Measurements from ENCODE around the gene GMDS.

Gene GMDS

DNA sequence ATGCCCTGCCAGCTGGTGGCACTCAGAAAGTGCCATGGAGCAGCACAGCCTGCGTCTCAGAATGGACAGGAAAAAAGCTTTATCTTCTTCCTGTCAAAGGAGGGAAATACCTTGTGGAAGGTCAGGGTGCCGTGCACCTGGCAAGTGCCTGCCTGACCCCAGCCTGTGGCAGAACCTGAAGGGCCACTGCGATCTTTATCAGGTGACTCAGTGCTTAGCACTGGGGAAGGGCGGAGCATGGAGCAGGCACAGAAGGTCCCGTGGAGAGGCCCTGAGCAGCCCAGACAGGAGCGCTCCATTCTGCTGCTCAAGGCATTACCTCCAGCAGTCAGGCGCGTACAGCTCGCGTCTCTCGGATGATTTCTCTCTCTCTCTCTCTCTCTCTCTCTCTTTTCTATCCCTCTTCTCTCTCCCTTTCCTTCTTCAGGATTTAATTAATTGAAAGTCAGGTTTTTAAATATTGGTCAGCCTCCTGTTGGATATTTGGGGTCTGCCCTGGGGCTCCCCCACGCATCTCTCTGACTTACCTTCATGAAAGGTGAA lies 604.0 kb downstream of the GMDS start:
- Histone ChIP-seq H3K9me3 (ENCODE audit: control insufficient read depth, low read length) (no peaks in the 10 kb centered on the region), H2AFZ (no peak overlapping the region), H3K9ac (no peak overlapping the region), H3K27me3 (ENCODE audit: control insufficient read depth, insufficient read depth, low read length) (no peaks in the 10 kb centered on the region), H3K79me2 (no peaks in the 10 kb centered on the region), H3K4me1 (peaks cover 2% of the 10 kb centered on the region), H3K4me2 (ENCODE audit: low read length) (no peak overlapping the region), H3K27ac (no peak overlapping the region), H3K36me3 (ENCODE audit: control insufficient read depth, insufficient read depth, low read length) (no peaks in the 10 kb centered on the region), H3K4me3 (ENCODE audit: low read depth, low read length) (no peak overlapping the region)
- TF ChIP-seq, protein P1, sequence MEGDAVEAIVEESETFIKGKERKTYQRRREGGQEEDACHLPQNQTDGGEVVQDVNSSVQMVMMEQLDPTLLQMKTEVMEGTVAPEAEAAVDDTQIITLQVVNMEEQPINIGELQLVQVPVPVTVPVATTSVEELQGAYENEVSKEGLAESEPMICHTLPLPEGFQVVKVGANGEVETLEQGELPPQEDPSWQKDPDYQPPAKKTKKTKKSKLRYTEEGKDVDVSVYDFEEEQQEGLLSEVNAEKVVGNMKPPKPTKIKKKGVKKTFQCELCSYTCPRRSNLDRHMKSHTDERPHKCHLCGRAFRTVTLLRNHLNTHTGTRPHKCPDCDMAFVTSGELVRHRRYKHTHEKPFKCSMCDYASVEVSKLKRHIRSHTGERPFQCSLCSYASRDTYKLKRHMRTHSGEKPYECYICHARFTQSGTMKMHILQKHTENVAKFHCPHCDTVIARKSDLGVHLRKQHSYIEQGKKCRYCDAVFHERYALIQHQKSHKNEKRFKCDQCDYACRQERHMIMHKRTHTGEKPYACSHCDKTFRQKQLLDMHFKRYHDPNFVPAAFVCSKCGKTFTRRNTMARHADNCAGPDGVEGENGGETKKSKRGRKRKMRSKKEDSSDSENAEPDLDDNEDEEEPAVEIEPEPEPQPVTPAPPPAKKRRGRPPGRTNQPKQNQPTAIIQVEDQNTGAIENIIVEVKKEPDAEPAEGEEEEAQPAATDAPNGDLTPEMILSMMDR (IDR thresholded peaks at IDR 0.05) = no peak

DNA sequence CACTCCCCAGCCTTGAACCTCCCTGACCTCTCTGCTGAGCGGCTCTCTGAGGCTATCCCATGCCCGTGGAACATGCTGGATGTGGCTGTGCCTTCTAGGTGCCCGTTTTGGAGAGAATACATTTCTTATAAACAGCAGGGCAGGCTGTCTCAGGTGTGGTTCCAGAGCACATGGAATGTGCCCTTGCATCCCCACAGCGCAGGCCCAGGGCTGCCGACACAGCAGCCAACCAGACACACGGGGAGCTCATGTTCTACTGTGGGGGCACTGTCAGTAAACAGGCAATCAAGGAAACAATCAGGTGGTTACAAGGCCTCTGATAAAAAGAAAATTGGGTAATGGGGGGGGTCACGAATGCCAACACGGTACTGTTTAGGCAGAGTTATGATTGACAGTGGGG lies 604.9 kb downstream of the GMDS start:
- H3K9me3 ChIP-seq (ENCODE audit: control insufficient read depth, low read length) = no peaks in the 10 kb centered on the region
- H3K79me2 ChIP-seq = no peaks in the 10 kb centered on the region
- TF ChIP-seq, protein P1 (IDR thresholded peaks at IDR 0.05) = no peak
- H3K27me3 ChIP-seq (ENCODE audit: control insufficient read depth, insufficient read depth, low read length) = no peaks in the 10 kb centered on the region
- H3K9ac ChIP-seq = no peak overlapping the region
- H3K27ac ChIP-seq = no peak overlapping the region
- no peak overlapping the region for H2AFZ ChIP-seq
- no peak overlapping the region for H3K4me2 ChIP-seq (ENCODE audit: low read length)
- H3K4me3 ChIP-seq (ENCODE audit: low read depth, low read length) = no peak overlapping the region
- no peaks in the 10 kb centered on the region for H3K36me3 ChIP-seq (ENCODE audit: control insufficient read depth, insufficient read depth, low read length)
- peaks cover 2% of the 10 kb centered on the region for H3K4me1 ChIP-seq

DNA sequence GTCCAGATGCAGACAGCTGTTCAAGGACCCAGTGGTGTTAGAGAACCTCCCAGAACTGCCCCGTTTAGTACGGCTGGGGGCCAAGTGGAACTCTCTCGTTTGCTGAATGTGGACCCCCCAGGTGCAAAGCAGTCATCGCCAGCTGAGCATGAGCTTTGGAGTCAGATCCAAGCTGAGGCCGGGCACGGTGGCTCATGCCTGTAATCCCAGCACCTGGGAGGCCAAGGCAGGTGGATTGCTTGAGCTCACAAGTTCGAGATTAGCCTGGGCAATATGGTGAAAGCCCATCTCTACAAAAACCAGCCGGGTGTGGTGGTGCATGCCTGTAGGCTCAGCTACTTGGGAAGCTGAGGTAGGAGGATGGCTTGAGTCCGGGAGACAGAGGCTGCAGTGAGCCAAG lies 606.0 kb downstream of the GMDS start:
- H3K79me2 ChIP-seq = no peaks in the 10 kb centered on the region
- no peak overlapping the region for H3K4me3 ChIP-seq (ENCODE audit: low read depth, low read length)
- H3K27ac ChIP-seq = no peak overlapping the region
- H3K4me2 ChIP-seq (ENCODE audit: low read length) = no peak overlapping the region
- TF ChIP-seq, protein P1 (IDR thresholded peaks at IDR 0.05) = no peak
- H3K9me3 ChIP-seq (ENCODE audit: control insufficient read depth, low read length) = no peaks in the 10 kb centered on the region
- H3K36me3 ChIP-seq (ENCODE audit: control insufficient read depth, insufficient read depth, low read length) = no peaks in the 10 kb centered on the region
- no peaks in the 10 kb centered on the region for H3K27me3 ChIP-seq (ENCODE audit: control insufficient read depth, insufficient read depth, low read length)
- H3K9ac ChIP-seq = no peak overlapping the region
- H2AFZ ChIP-seq = no peak overlapping the region
- H3K4me1 ChIP-seq = peaks cover 2% of the 10 kb centered on the region

DNA sequence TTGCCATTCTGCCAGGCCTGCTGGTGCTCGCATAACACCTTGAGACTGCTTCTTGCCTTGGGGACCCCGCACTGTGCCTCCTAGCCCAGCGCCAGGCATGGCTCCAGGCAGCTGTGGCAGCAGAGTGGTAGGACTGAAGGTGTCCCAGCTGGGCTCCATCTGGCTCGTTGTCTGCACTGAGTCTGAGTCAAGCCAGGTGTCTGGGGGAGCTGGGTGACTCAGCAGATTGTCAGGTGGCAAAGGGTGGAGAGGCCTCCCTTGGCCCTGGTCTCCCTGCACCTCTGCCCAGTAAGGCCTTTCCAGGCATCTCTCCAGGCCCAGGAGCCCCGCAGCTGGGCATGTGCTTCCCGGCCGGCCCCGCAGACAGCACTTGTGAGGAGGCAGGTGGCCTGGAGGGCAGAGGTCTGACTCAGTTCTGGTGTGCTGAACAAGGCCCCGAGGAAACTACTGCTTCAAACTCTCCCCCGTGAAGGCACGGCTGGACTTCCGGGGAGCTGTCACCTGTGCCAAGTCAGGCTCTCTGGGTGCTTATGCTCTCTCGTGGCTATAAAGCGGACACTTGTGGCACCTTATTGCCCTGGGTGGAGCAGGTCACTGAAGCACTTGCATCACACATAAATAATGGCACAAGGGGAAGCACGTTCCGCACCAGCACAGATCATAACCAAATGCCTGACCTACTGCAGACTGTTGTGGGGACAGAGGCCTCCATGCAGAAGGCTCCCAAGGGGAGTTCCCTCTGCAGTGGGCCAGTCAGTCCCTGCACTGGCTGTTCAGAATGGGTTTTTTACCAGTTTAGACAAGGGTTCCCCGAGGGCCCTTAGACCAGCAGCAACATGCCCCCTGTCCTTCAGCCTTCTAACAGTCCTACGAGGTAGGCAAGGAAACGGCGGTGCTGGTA lies 608.2 kb downstream of the GMDS start:
- Histone ChIP-seq H3K9me3 (ENCODE audit: control insufficient read depth, low read length) (no peaks in the 10 kb centered on the region), H3K36me3 (ENCODE audit: control insufficient read depth, insufficient read depth, low read length) (no peaks in the 10 kb centered on the region), H3K27ac (no peak overlapping the region), H3K9ac (no peak overlapping the region), H3K4me1 (peaks cover 2% of the 10 kb centered on the region), H3K27me3 (ENCODE audit: control insufficient read depth, insufficient read depth, low read length) (no peaks in the 10 kb centered on the region), H3K4me3 (ENCODE audit: low read depth, low read length) (no peak overlapping the region), H3K4me2 (ENCODE audit: low read length) (no peak overlapping the region), H3K79me2 (no peaks in the 10 kb centered on the region), H2AFZ (no peak overlapping the region)
- TF ChIP-seq, protein P1 (IDR thresholded peaks at IDR 0.05) = no peak
